Measurements from ENCODE around the gene CPLANE1. TPM values are rescaled to one million over a fixed set of nuclear protein-coding genes. Genes with fewer than 3 reads are reported as not detected.
"Not testable (repeated sequence)": the region's sequence is repeated elsewhere in the genome, so short reads cannot be mapped to it uniquely, and the experiment has no call there.

CPLANE1 gene
- 10 to 100 TPM; 50.0 to 80.0 (median 61.1) TPM for total RNA-seq

- 1 to 2% methylated on average over 63 to 78 of the region's 88 CpGs for WGBS, 2 donors
- H3K4me1 ChIP-seq, result peaks cover 0 to 37% (median 20%) of the 10 kb centered on the region in 4 donors
- no peaks in the 10 kb centered on the region for H3K27me3 ChIP-seq
- TF ChIP-seq EP300 (IDR thresholded peaks at IDR 0.05) (peak in 1 of 2 donors; percentile 64), CTCF (IDR thresholded peaks at IDR 0.05) (peak in 2 of 5 experiments; percentile 6 to 29), POLR2A (IDR thresholded peaks at IDR 0.05) (peak; percentile 25 to 72)
- H3K4me3 ChIP-seq, result peak within 1 kb of the TSS; percentile 62 to 94 (median 74)
- H3K36me3 ChIP-seq, result no peaks in the 10 kb centered on the region
- peaks cover 0 to 4% (median 0%) of the 10 kb centered on the region in 4 donors for H3K9me3 ChIP-seq
- H3K27ac ChIP-seq, result peak within 1 kb of the TSS; percentile 79 to 98 (median 90)
- DNase-seq (ENCODE audit: low spot score in 2 of 2), result peak; percentile 38 to 39
Observed at GRCh38 chr5:37248970-37249814, at the start of gene CPLANE1. Gene CPLANE1 (minus strand): TSS chr5:37249376. CDS start chr5:37247698, 1,678 bp downstream.

GRCh38 chr5:37296313-37296712 lies 47.1 kb upstream of the CPLANE1 start:
- DNase-seq (ENCODE audit: low spot score in 2 of 2); H3K27ac ChIP-seq; H3K4me1 ChIP-seq; H3K9me3 ChIP-seq; H3K4me3 ChIP-seq; H3K27me3 ChIP-seq: not testable (repeated sequence)
- WGBS, 2 donors, result 63 to 81% methylated on average over 7 of the region's 7 CpGs
- H3K36me3 ChIP-seq, result peaks cover 0 to 83% (median 0%) of the 10 kb centered on the region in 3 donors

- Histone ChIP-seq H3K9me3 (peaks cover 0 to 37% (median 0%) of the 10 kb centered on the region in 4 donors), H3K27me3 (no peaks in the 10 kb centered on the region), H3K27ac (no peak overlapping the region), H3K4me1 (no peaks in the 10 kb centered on the region), H3K4me3 (no peak overlapping the region), H3K36me3 (peaks cover 0 to 7% (median 0%) of the 10 kb centered on the region in 3 donors)
- TF ChIP-seq CTCF (IDR thresholded peaks at IDR 0.05) (no peak), EP300 (IDR thresholded peaks at IDR 0.05) (no peak), POLR2A (IDR thresholded peaks at IDR 0.05) (no peak)
- 86 to 96% methylated on average over 5 of the region's 5 CpGs for whole genome bisulfite sequencing, 2 donors
- no peak for DNase-seq (ENCODE audit: low spot score in 2 of 2)
Observed at GRCh38 chr5:37283214-37283820, 34.1 kb upstream of the CPLANE1 start.

GRCh38 chr5:37275511-37275910 lies 26.3 kb upstream of the CPLANE1 start:
- no peak overlapping the region for H3K4me3 ChIP-seq
- H3K9me3 ChIP-seq, result peaks cover 0 to 24% (median 0%) of the 10 kb centered on the region in 4 donors
- H3K27me3 ChIP-seq, result no peaks in the 10 kb centered on the region
- H3K36me3 ChIP-seq, result no peaks in the 10 kb centered on the region
- WGBS, 2 donors, result 79 to 82% methylated on average over 2 of the region's 2 CpGs
- no peaks in the 10 kb centered on the region for H3K4me1 ChIP-seq
- TF ChIP-seq EP300 (IDR thresholded peaks at IDR 0.05) (no peak), POLR2A (IDR thresholded peaks at IDR 0.05) (no peak), CTCF (IDR thresholded peaks at IDR 0.05) (no peak)
- no peak for DNase-seq (ENCODE audit: low spot score in 2 of 2)
- no peak overlapping the region for H3K27ac ChIP-seq

GRCh38 chr5:37272511-37272910 lies 23.3 kb upstream of the CPLANE1 start:
- Histone ChIP-seq H3K9me3 (peaks cover 0 to 23% (median 0%) of the 10 kb centered on the region in 4 donors), H3K27ac (peak overlapping the region in 1 of 4 donors; percentile 33), H3K27me3 (no peaks in the 10 kb centered on the region), H3K4me3 (no peak overlapping the region), H3K36me3 (no peaks in the 10 kb centered on the region), H3K4me1 (no peaks in the 10 kb centered on the region)
- 55 to 60% methylated on average over 1 of the region's 1 CpG for WGBS, 2 donors
- TF ChIP-seq EP300 (IDR thresholded peaks at IDR 0.05) (no peak), CTCF (IDR thresholded peaks at IDR 0.05) (no peak), POLR2A (IDR thresholded peaks at IDR 0.05) (no peak)
- DNase-seq (ENCODE audit: low spot score in 2 of 2), result no peak

- H3K27me3 ChIP-seq; H3K4me1 ChIP-seq; H3K27ac ChIP-seq; DNase-seq (ENCODE audit: low spot score in 2 of 2); H3K36me3 ChIP-seq; H3K4me3 ChIP-seq: not testable (repeated sequence)
- peaks cover 0 to 23% (median 0%) of the 10 kb centered on the region in 4 donors for H3K9me3 ChIP-seq
Observed at GRCh38 chr5:37268100-37268499, 18.9 kb upstream of the CPLANE1 start.

Measured in tibial nerve (tissue), 4 donors.